ENCODE results near the gene SLC6A11. TPM values are rescaled to one million over a fixed set of nuclear protein-coding genes. Genes with fewer than 3 reads are reported as not detected.
A peak's percentile ranks its signal among the peaks of the same experiment; 100 is the strongest.

SLC6A11 gene
- 0.05 TPM in 1 of 2 replicates, not detected in the other for total RNA-seq (2014; rRNA removed; shearing (Covaris generic))

GRCh38 chr3:10816019-10816862 is at the start of gene SLC6A11:
SLC6A11 (plus strand) TSS chr3:10816228; CDS start chr3:10816266, 38 bp downstream.
- Histone ChIP-seq H3K36me3 (no peaks in the 10 kb centered on the region), H3K27ac (no peak within 1 kb of the TSS), H3K4me1 (replicated peaks) (no peaks in the 10 kb centered on the region), H3K9me3 (replicated peaks) (no peaks in the 10 kb centered on the region), H3K27me3 (replicated peaks) (peaks cover 27% of the 10 kb centered on the region), H3K4me3 (no peak within 1 kb of the TSS)
- DNase-seq (ENCODE audit: low read depth in 1 of 2, low spot score in 2 of 2), result no peak

- DNase-seq (ENCODE audit: low read depth in 1 of 2, low spot score in 2 of 2), result no peak
- Histone ChIP-seq H3K9me3 (replicated peaks) (no peaks in the 10 kb centered on the region), H3K27me3 (replicated peaks) (0 out of 2 replicates have a peak, but pooled peaks cover 2% of the 10 kb centered on the region), H3K36me3 (no peaks in the 10 kb centered on the region; the same call in 1 of the 2 replicates), H3K4me1 (replicated peaks) (no peaks in the 10 kb centered on the region), H3K4me3 (no peak overlapping the region), H3K27ac (no peak overlapping the region)
Measured at GRCh38 chr3:10768708-10769394, 47.2 kb upstream of the SLC6A11 start.

GRCh38 chr3:10770547-10770946 is 45.5 kb upstream of the SLC6A11 start:
- H3K36me3 ChIP-seq, result no peaks in the 10 kb centered on the region; the same call in 1 of the 2 replicates
- no peaks in the 10 kb centered on the region for H3K9me3 ChIP-seq (replicated peaks)

GRCh38 chr3:10770981-10771380 is 45.0 kb upstream of the SLC6A11 start:
- Histone ChIP-seq H3K4me1 (replicated peaks) (no peaks in the 10 kb centered on the region), H3K27ac (no peak overlapping the region), H3K9me3 (replicated peaks) (no peaks in the 10 kb centered on the region), H3K36me3 (no peaks in the 10 kb centered on the region; the same call in 1 of the 2 replicates), H3K27me3 (replicated peaks) (0 out of 2 replicates have a peak, but pooled peaks cover 2% of the 10 kb centered on the region), H3K4me3 (no peak overlapping the region)
- no peak for DNase-seq (ENCODE audit: low read depth in 1 of 2, low spot score in 2 of 2)

More at GRCh38 chr3:10770547-10770946, 45.5 kb upstream of the SLC6A11 start:
- H3K4me1 ChIP-seq (replicated peaks), result no peaks in the 10 kb centered on the region
- H3K4me3 ChIP-seq, result no peak overlapping the region
- H3K27me3 ChIP-seq (replicated peaks), result 0 out of 2 replicates have a peak, but pooled peaks cover 2% of the 10 kb centered on the region
- DNase-seq (ENCODE audit: low read depth in 1 of 2, low spot score in 2 of 2), result no peak
- no peak overlapping the region for H3K27ac ChIP-seq

GRCh38 chr3:10771486-10772270 is 44.4 kb upstream of the SLC6A11 start:
- no peak overlapping the region for H3K4me3 ChIP-seq
- H3K9me3 ChIP-seq (replicated peaks), result no peaks in the 10 kb centered on the region
- H3K36me3 ChIP-seq, result no peaks in the 10 kb centered on the region; the same call in 1 of the 2 replicates
- H3K27me3 ChIP-seq (replicated peaks), result 0 out of 2 replicates have a peak, but pooled peaks cover 2% of the 10 kb centered on the region
- H3K4me1 ChIP-seq (replicated peaks), result no peaks in the 10 kb centered on the region
- no peak overlapping the region for H3K27ac ChIP-seq
- no peak for DNase-seq (ENCODE audit: low read depth in 1 of 2, low spot score in 2 of 2)

- H3K9me3 ChIP-seq (replicated peaks), result no peaks in the 10 kb centered on the region
- H3K36me3 ChIP-seq, result no peaks in the 10 kb centered on the region; the same call in 1 of the 2 replicates
- no peaks in the 10 kb centered on the region for H3K4me1 ChIP-seq (replicated peaks)
- H3K27ac ChIP-seq, result no peak overlapping the region
- H3K27me3 ChIP-seq (replicated peaks), result 0 out of 2 replicates have a peak, but pooled peaks cover 2% of the 10 kb centered on the region
- no peak overlapping the region for H3K4me3 ChIP-seq
- peak; percentile 5 to 27 for DNase-seq (ENCODE audit: low read depth in 1 of 2, low spot score in 2 of 2)
Measured at GRCh38 chr3:10772271-10773161, 43.5 kb upstream of the SLC6A11 start.

- DNase-seq (ENCODE audit: low read depth in 1 of 2, low spot score in 2 of 2), result no peak
- Histone ChIP-seq H3K27me3 (replicated peaks) (0 out of 2 replicates have a peak, but pooled peaks cover 2% of the 10 kb centered on the region), H3K36me3 (no peaks in the 10 kb centered on the region; the same call in 1 of the 2 replicates), H3K9me3 (replicated peaks) (no peaks in the 10 kb centered on the region), H3K4me3 (no peak overlapping the region), H3K4me1 (replicated peaks) (no peaks in the 10 kb centered on the region), H3K27ac (no peak overlapping the region)
Measured at GRCh38 chr3:10774129-10774670, 41.8 kb upstream of the SLC6A11 start.

- no peak overlapping the region for H3K4me3 ChIP-seq
- no peaks in the 10 kb centered on the region for H3K9me3 ChIP-seq (replicated peaks)
- DNase-seq (ENCODE audit: low read depth in 1 of 2, low spot score in 2 of 2), result no peak
- H3K27ac ChIP-seq, result no peak overlapping the region
- 0 out of 2 replicates have a peak, but pooled peaks cover 2% of the 10 kb centered on the region for H3K27me3 ChIP-seq (replicated peaks)
- H3K4me1 ChIP-seq (replicated peaks), result no peaks in the 10 kb centered on the region
- no peaks in the 10 kb centered on the region; the same call in 1 of the 2 replicates for H3K36me3 ChIP-seq
Measured at GRCh38 chr3:10774825-10775224, 41.2 kb upstream of the SLC6A11 start.

GRCh38 chr3:10775259-10775658 is 40.8 kb upstream of the SLC6A11 start:
- Histone ChIP-seq H3K4me1 (replicated peaks) (no peaks in the 10 kb centered on the region), H3K9me3 (replicated peaks) (no peaks in the 10 kb centered on the region), H3K36me3 (no peaks in the 10 kb centered on the region; the same call in 1 of the 2 replicates), H3K27ac (no peak overlapping the region), H3K27me3 (replicated peaks) (0 out of 2 replicates have a peak, but pooled peaks cover 2% of the 10 kb centered on the region), H3K4me3 (no peak overlapping the region)
- DNase-seq (ENCODE audit: low read depth in 1 of 2, low spot score in 2 of 2), result no peak

- Histone ChIP-seq H3K36me3 (no peaks in the 10 kb centered on the region; the same call in 1 of the 2 replicates), H3K4me1 (replicated peaks) (no peaks in the 10 kb centered on the region), H3K4me3 (no peak overlapping the region), H3K27me3 (replicated peaks) (0 out of 2 replicates have a peak, but pooled peaks cover 2% of the 10 kb centered on the region), H3K9me3 (replicated peaks) (no peaks in the 10 kb centered on the region), H3K27ac (no peak overlapping the region)
- DNase-seq (ENCODE audit: low read depth in 1 of 2, low spot score in 2 of 2), result no peak
Measured at GRCh38 chr3:10775828-10776227, 40.2 kb upstream of the SLC6A11 start.

GRCh38 chr3:10777627-10778026 is 38.4 kb upstream of the SLC6A11 start:
- no peak overlapping the region for H3K27ac ChIP-seq
- H3K4me1 ChIP-seq (replicated peaks), result no peaks in the 10 kb centered on the region
- no peaks in the 10 kb centered on the region; the same call in 1 of the 2 replicates for H3K36me3 ChIP-seq
- DNase-seq (ENCODE audit: low read depth in 1 of 2, low spot score in 2 of 2), result no peak
- no peak overlapping the region for H3K4me3 ChIP-seq
- H3K27me3 ChIP-seq (replicated peaks), result peaks cover 4% of the 10 kb centered on the region; the same call in 1 of the 2 replicates
- no peaks in the 10 kb centered on the region for H3K9me3 ChIP-seq (replicated peaks)
